ENCODE data around the gene NPLOC4. TPM values are rescaled to one million over a fixed set of nuclear protein-coding genes. Genes with fewer than 3 reads are reported as not detected.

NPLOC4 gene
- total and polyA plus RNA-seq, 9 of the 15 experiments (the other 6 are each of a cell fraction or from before 2014, with no cell fraction given): 1.5 to 116 (median 64.5) TPM

- TF ChIP-seq ZNF395 (CRISPR knock-in tag; IDR thresholded peaks at IDR 0.05) (no peak), ZBTB7A (IDR thresholded peaks at IDR 0.05; ENCODE audit: borderline replicate concordance, control insufficient read depth, low read depth, low read length) (peak; percentile 52; the same call in 1 of the 2 replicates), VEZF1 (CRISPR knock-in tag; IDR thresholded peaks at IDR 0.05) (peak; percentile 84), BRCA1 (IDR thresholded peaks at IDR 0.05) (no peak), BRCA1 (CRISPR knock-in tag; IDR thresholded peaks at IDR 0.05) (no peak), KDM5B (IDR thresholded peaks at IDR 0.05; ENCODE audit: insufficient replicate concordance, low read depth, low read length) (peak; percentile 43), ZFX (CRISPR knock-in tag; IDR thresholded peaks at IDR 0.05) (peak; percentile 46), POLR2G (IDR thresholded peaks at IDR 0.05; ENCODE audit: low read depth, low read length) (peak; percentile 54), PHF8 (IDR thresholded peaks at IDR 0.05; ENCODE audit: borderline replicate concordance, low read length) (peak; percentile 26; the same call in 1 of the 2 replicates), CCNT2 (IDR thresholded peaks at IDR 0.05; ENCODE audit: borderline replicate concordance, extremely low read depth, insufficient read length, low read depth, low read length) (peak; percentile 53), POLR2B (IDR thresholded peaks at IDR 0.05; ENCODE audit: low read depth, partially characterized antibody) (no peak), FOSL1 (tag; conservative IDR thresholded peaks at IDR 0.05) (peak; percentile 61), CSDE1 (IDR thresholded peaks at IDR 0.05) (no peak)
- TF ChIP-seq, protein P1, sequence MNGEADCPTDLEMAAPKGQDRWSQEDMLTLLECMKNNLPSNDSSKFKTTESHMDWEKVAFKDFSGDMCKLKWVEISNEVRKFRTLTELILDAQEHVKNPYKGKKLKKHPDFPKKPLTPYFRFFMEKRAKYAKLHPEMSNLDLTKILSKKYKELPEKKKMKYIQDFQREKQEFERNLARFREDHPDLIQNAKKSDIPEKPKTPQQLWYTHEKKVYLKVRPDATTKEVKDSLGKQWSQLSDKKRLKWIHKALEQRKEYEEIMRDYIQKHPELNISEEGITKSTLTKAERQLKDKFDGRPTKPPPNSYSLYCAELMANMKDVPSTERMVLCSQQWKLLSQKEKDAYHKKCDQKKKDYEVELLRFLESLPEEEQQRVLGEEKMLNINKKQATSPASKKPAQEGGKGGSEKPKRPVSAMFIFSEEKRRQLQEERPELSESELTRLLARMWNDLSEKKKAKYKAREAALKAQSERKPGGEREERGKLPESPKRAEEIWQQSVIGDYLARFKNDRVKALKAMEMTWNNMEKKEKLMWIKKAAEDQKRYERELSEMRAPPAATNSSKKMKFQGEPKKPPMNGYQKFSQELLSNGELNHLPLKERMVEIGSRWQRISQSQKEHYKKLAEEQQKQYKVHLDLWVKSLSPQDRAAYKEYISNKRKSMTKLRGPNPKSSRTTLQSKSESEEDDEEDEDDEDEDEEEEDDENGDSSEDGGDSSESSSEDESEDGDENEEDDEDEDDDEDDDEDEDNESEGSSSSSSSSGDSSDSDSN (IDR thresholded peaks at IDR 0.05; ENCODE audit: borderline replicate concordance in 1 of 2, low read depth in 2 of 2, low read length in 2 of 2): no peak
- TF ChIP-seq, protein P2, sequence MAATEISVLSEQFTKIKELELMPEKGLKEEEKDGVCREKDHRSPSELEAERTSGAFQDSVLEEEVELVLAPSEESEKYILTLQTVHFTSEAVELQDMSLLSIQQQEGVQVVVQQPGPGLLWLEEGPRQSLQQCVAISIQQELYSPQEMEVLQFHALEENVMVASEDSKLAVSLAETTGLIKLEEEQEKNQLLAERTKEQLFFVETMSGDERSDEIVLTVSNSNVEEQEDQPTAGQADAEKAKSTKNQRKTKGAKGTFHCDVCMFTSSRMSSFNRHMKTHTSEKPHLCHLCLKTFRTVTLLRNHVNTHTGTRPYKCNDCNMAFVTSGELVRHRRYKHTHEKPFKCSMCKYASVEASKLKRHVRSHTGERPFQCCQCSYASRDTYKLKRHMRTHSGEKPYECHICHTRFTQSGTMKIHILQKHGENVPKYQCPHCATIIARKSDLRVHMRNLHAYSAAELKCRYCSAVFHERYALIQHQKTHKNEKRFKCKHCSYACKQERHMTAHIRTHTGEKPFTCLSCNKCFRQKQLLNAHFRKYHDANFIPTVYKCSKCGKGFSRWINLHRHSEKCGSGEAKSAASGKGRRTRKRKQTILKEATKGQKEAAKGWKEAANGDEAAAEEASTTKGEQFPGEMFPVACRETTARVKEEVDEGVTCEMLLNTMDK (IDR thresholded peaks at IDR 0.05; ENCODE audit: borderline replicate concordance, insufficient read depth, low read depth, low read length, poor library complexity, severe bottlenecking): no peak
These were observed 122.0 kb downstream of the NPLOC4 start (continued) for GRCh38 chr17:81514739-81515529.

Data from K562 (cell line).